SK-N-SH treated with all-trans-retinoic acid at 6 μM for 48 hours (cell line): ENCODE data around the gene MPC2.
"Not testable (repeated sequence)": the region's sequence is repeated elsewhere in the genome, so short reads cannot be mapped to it uniquely, and the experiment has no call there.

Experiments used
- ATAC-seq: fragments of 200-7000 bp; cut with Tn5 transposase; 3 replicates; pipeline ENCODE4 v1.9.1; 2020; ENCODE audit warnings: mild to moderate bottlenecking, moderate library complexity
- ARNTL ChIP-seq: fragments of 450-650 bp; formaldehyde crosslinking; IDR thresholded peaks from 2 replicates; pipeline ENCODE4 v1.5.0; 2020; ENCODE audit warnings: low read depth, mild to moderate bottlenecking, moderate library complexity, borderline replicate concordance
- BACH2 ChIP-seq: fragments of 250-450 bp; sonication (Bioruptor Pico); IDR thresholded peaks from 2 replicates; pipeline ENCODE4 v1.9.0; 2021; ENCODE audit warnings: mild to moderate bottlenecking, borderline replicate concordance
- CSRNP3 ChIP-seq: fragments of 250-450 bp; sonication (Bioruptor Pico); IDR thresholded peaks from 2 replicates; pipeline ENCODE4 v1.5.1; 2021; ENCODE audit warnings: mild to moderate bottlenecking, moderate library complexity
- ESRRG ChIP-seq: fragments of 250-450 bp; sonication (Bioruptor Pico); IDR thresholded peaks from 2 replicates; pipeline ENCODE4 v1.6.1; 2021; ENCODE audit warnings: mild to moderate bottlenecking
- OSR1 ChIP-seq: fragments of 250-450 bp; sonication (Bioruptor Pico); IDR thresholded peaks from 2 replicates; pipeline ENCODE4 v1.8.0; 2022; ENCODE audit warnings: moderate library complexity, mild to moderate bottlenecking, inconsistent platforms
- POU6F1 ChIP-seq: fragments of 250-450 bp; sonication (Bioruptor Pico); IDR thresholded peaks from 2 replicates; pipeline ENCODE4 v1.8.0; 2021; ENCODE audit warnings: low read depth, mild to moderate bottlenecking, moderate library complexity, borderline replicate concordance
- SNAI2 ChIP-seq: fragments of 250-450 bp; sonication (Bioruptor Pico); IDR thresholded peaks from 2 replicates; pipeline ENCODE4 v1.5.0; 2020; ENCODE audit warnings: mild to moderate bottlenecking, moderate library complexity
- TCF4 ChIP-seq: fragments of 250-450 bp; sonication (Bioruptor Pico); IDR thresholded peaks from 2 replicates; pipeline ENCODE4 v1.8.0; 2021; ENCODE audit warnings: mild to moderate bottlenecking, moderate library complexity, borderline replicate concordance
- ZFP3 ChIP-seq: fragments of 250-450 bp; sonication (Bioruptor Pico); IDR thresholded peaks from 2 replicates; pipeline ENCODE4 v1.5.0; 2020; ENCODE audit warnings: mild to moderate bottlenecking, moderate library complexity
- ZFP30 ChIP-seq: fragments of 450-650 bp; formaldehyde crosslinking; IDR thresholded peaks from 2 replicates; pipeline ENCODE4 v1.5.0; 2022; ENCODE audit warnings: mild to moderate bottlenecking, moderate library complexity
- ZNF70 ChIP-seq: fragments of 450-650 bp; formaldehyde crosslinking; IDR thresholded peaks from 2 replicates; pipeline ENCODE4 v1.5.0; 2020; ENCODE audit warnings: mild to moderate bottlenecking, moderate library complexity
- ZNF8 ChIP-seq: fragments of 450-650 bp; formaldehyde crosslinking; IDR thresholded peaks from 2 replicates; pipeline ENCODE4 v1.5.0; 2020; ENCODE audit warnings: mild to moderate bottlenecking, moderate library complexity
- TF ChIP-seq, protein P1 (sequence below): fragments of 250-450 bp; sonication (Bioruptor Pico); IDR thresholded peaks from 2 replicates; pipeline ENCODE4 v1.5.1; 2020; ENCODE audit warnings: low read depth, mild to moderate bottlenecking, moderate library complexity

Gene MPC2

GRCh38 chr1:167876597-167877175 is 60.2 kb downstream of the MPC2 start (continued):
- no peak for TF ChIP-seq POU6F1 (CRISPR knock-in tag)
- TF ChIP-seq ZFP30 (CRISPR knock-in tag) = no peak
- no peak for TF ChIP-seq ARNTL (CRISPR knock-in tag)
- TF ChIP-seq ESRRG (CRISPR knock-in tag) = no peak

DNA sequence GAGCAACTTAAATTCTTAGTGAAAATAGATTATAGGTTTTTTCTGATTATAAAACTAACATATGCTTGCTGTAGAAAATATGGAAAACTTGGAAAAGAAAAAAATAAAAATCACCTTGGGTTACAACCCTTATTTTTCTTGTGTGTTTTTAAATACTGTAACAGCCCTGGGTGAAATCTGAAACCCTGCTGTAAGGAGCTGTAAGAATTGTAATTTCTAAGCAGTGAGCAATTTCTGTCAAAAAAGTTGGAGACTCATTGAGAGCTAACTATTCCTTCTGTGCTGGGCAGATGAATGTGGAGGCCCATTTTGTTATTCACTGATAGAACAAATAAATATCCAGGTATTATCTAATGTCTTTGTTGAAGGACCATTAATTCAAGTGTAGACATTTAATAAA is 65.5 kb downstream of the MPC2 start:
- TF ChIP-seq SNAI2 = no peak
- TF ChIP-seq ESRRG (CRISPR knock-in tag) = no peak
- no peak for TF ChIP-seq ZFP3 (CRISPR knock-in tag)
- no peak for TF ChIP-seq ZFP30 (CRISPR knock-in tag)
- TF ChIP-seq, protein P1, sequence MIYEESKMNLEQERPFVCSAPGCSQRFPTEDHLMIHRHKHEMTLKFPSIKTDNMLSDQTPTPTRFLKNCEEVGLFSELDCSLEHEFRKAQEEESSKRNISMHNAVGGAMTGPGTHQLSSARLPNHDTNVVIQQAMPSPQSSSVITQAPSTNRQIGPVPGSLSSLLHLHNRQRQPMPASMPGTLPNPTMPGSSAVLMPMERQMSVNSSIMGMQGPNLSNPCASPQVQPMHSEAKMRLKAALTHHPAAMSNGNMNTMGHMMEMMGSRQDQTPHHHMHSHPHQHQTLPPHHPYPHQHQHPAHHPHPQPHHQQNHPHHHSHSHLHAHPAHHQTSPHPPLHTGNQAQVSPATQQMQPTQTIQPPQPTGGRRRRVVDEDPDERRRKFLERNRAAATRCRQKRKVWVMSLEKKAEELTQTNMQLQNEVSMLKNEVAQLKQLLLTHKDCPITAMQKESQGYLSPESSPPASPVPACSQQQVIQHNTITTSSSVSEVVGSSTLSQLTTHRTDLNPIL (CRISPR knock-in tag) = no peak
- TF ChIP-seq POU6F1 (CRISPR knock-in tag) = no peak
- TF ChIP-seq OSR1 (CRISPR knock-in tag) = no peak
- no peak for TF ChIP-seq TCF4 (CRISPR knock-in tag)
- TF ChIP-seq ZNF70 (CRISPR knock-in tag) = no peak
- no peak for TF ChIP-seq ZNF8
- TF ChIP-seq CSRNP3 (CRISPR knock-in tag) = no peak
- no peak for TF ChIP-seq ARNTL (CRISPR knock-in tag)
- no peak for TF ChIP-seq BACH2
- TF ChIP-seq, all 23 proteins: peak for 0
- ATAC-seq = peak; percentile 71

GRCh38 chr1:167869157-167870001 is 67.5 kb downstream of the MPC2 start:
- not testable (repeated sequence) for ATAC-seq

DNA sequence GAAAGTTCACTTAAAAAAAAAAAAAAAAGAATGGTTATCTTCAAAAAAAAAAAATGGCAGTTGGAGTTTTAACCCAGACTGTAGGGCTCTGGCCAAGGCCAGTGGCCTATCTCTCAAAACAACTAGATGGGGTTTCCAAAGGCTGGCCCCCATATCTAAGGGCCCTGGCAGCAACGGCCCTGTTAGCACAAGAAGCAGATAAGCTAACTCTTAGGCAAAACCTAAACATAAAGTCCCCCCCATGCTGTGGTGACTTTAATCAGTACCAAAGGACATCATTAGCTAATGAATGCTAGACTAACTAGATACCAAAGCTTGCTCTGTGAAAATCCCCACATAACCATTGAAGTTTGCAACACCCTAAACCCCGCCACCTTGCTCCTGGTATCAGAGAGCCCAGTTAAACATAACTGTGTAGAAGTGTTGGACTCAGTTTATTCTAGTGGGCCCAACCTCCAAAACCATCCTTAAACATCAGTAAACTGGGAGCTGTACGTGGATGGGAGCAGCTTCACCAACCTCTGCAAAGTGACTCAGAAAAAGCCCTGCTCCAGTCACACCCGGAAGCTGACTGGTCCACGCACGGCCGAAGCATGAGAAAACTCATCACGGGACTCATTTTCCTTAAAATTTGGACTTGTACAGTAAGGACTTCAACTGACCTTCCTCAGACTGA is 70.0 kb downstream of the MPC2 start:
- ATAC-seq = not testable (repeated sequence)
